ENCODE measurements around the gene RAB12. TPM values are rescaled to one million over a fixed set of nuclear protein-coding genes. Genes with fewer than 3 reads are reported as not detected.

RAB12 gene, protein sequence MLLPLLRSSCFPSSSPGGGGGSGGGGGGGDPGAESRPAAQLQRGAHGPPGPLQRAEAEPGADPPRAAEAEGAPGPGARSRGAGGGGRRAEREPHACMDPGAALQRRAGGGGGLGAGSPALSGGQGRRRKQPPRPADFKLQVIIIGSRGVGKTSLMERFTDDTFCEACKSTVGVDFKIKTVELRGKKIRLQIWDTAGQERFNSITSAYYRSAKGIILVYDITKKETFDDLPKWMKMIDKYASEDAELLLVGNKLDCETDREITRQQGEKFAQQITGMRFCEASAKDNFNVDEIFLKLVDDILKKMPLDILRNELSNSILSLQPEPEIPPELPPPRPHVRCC
- 10 to 100 TPM; 21.4 to 37.1 (median 28.4) TPM for total RNA-seq

DNA sequence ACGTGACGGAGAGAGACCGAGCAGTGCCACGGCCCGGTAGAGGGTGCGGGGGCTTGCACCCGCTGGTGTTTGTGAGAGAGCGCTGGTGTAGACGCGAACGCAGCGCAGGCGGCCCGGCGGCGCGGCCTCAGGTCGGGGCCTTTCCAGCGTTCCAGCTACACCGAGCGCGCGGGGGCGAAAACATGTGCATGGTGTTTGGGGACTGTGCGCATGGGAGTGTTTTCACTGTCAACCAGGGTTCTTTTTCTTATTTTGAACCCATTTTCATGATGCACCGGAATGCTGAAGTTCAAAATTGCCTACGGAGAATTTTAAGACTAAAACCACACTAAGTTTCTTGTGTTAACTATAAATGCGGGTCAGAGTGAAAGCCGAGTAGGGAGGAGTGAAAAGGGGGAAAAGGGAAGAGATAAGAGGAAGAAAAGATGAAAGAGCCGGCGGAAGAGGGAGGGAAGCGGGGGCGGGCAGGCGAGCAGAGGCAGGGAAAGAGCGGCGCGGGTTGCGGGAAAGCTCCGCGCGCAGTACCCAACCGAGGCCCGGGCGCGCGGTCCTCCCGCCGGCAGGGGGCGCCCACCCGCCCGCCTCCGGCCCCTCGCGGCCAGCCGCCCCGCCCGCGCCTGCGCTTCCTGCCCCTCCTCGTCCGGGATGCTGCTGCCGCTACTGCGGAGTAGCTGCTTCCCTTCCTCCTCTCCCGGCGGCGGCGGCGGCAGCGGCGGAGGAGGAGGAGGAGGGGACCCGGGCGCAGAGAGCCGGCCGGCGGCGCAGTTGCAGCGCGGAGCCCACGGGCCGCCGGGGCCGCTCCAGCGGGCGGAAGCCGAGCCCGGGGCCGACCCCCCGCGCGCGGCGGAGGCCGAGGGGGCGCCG is at the start of gene RAB12:
Gene RAB12 (plus strand): TSS at position 643 of the 864 bp plus-strand sequence. CDS start 3 bp downstream, at position 646.
- peak within 1 kb of the TSS; percentile 83 to 94 (median 86) for H3K4me3 ChIP-seq
- peaks cover 0 to 18% (median 8%) of the 10 kb centered on the region in 4 donors for H3K4me1 ChIP-seq
- H3K36me3 ChIP-seq = no peaks in the 10 kb centered on the region
- no peaks in the 10 kb centered on the region for H3K9me3 ChIP-seq
- peak; percentile 76 to 92 (median 88) for DNase-seq
- TF ChIP-seq, protein P1, sequence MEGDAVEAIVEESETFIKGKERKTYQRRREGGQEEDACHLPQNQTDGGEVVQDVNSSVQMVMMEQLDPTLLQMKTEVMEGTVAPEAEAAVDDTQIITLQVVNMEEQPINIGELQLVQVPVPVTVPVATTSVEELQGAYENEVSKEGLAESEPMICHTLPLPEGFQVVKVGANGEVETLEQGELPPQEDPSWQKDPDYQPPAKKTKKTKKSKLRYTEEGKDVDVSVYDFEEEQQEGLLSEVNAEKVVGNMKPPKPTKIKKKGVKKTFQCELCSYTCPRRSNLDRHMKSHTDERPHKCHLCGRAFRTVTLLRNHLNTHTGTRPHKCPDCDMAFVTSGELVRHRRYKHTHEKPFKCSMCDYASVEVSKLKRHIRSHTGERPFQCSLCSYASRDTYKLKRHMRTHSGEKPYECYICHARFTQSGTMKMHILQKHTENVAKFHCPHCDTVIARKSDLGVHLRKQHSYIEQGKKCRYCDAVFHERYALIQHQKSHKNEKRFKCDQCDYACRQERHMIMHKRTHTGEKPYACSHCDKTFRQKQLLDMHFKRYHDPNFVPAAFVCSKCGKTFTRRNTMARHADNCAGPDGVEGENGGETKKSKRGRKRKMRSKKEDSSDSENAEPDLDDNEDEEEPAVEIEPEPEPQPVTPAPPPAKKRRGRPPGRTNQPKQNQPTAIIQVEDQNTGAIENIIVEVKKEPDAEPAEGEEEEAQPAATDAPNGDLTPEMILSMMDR (IDR thresholded peaks at IDR 0.05) = peak; percentile 44 to 88 (median 77)
- TF ChIP-seq POLR2A (IDR thresholded peaks at IDR 0.05) = peak in 1 of 2 donors; percentile 54
- H3K27ac ChIP-seq = peak within 1 kb of the TSS; percentile 72 to 82 (median 74)
- no peaks in the 10 kb centered on the region for H3K27me3 ChIP-seq

DNA sequence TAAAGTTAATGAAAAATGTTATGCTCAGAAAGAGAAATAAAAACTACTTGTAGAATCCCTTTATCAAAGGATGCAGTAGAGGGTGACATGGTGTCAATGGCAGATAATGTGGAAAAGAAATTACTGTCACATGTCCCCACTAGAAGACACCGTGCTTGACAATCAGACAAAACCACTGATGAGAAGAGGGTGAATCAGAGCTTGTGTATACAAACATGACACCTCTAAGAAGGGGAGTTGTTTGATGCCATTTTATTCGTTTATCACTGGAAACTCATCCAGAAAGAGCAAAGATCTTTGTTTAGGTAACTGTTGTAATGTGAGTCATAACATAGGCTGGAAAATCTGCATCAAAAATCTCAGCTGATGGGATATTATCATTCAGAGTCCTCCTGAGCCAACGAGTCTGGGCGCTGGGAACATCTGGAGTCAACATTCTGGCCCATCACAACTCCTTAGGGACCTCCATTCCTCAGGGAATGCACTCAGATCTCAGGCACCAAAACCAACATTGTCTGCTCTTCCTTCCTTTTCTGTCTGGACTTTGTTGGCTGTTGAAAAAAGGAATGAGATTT is 49.5 kb upstream of the RAB12 start:
- no peaks in the 10 kb centered on the region for H3K36me3 ChIP-seq
- H3K9me3 ChIP-seq = no peaks in the 10 kb centered on the region
- DNase-seq = no peak
- no peak overlapping the region for H3K4me3 ChIP-seq
- H3K4me1 ChIP-seq = no peaks in the 10 kb centered on the region
- no peaks in the 10 kb centered on the region for H3K27me3 ChIP-seq
- H3K27ac ChIP-seq = no peak overlapping the region
- no peak for TF ChIP-seq POLR2A (IDR thresholded peaks at IDR 0.05)
- TF ChIP-seq, protein P1 (IDR thresholded peaks at IDR 0.05) = no peak

DNA sequence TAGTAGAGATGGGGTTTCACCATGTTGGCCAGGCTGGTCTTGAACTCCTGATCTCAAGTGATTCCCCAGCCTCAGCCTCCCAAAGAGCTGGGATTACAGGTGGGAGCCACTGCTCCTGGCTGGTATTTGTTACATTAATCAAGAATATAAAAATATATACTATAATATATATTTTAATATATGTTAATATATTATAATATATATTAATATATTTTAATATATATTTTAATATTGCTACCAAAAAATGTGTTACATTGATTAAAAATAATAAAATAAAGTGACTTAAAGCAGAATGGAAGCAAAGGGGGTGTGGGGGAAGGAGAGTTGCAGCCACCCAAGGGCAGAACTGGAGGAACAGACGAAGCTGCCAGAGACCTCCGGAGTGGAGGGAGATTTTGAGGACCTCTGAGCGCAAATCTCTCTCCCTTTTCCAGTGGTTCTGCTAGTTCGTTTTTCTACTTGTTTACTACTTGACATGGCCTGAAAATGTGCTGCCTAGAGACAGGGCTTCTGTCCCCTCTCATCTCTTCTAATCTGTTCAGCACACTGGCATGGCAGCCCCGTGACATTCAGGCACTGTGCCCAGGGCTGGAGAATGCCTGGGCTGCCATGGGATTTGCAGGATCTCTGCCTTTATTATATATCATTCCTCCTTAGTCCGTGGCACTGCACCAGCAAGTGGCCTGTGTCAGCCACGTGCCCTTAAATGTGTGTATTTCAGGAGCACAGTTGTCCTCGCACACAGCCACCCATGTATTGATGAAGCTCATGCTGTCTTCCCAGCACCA is 47.9 kb upstream of the RAB12 start:
- Histone ChIP-seq H3K27ac (no peak overlapping the region), H3K27me3 (no peaks in the 10 kb centered on the region), H3K36me3 (no peaks in the 10 kb centered on the region), H3K4me3 (no peak overlapping the region), H3K9me3 (no peaks in the 10 kb centered on the region), H3K4me1 (no peaks in the 10 kb centered on the region)
- DNase-seq = no peak
- no peak for TF ChIP-seq POLR2A (IDR thresholded peaks at IDR 0.05)
- TF ChIP-seq, protein P1 (IDR thresholded peaks at IDR 0.05) = no peak

DNA sequence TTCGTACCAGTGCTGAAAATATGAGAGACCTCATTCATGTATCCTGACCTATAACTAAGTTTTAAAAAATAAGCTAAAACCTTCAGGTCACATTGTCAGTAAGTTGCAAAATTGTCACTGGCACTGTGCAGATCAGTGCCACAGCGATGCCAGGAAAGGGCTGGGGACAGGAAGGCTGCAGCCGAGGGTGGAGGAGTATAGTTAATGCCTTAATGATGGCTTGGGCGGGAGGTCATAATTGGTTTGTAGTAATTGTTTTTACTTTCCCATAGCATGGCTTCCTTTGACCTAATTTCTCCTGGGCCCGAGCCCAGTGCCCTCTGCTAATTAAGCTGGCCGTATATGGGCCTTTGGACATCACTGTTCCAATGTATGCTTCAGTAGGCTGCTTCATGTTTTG is 47.2 kb upstream of the RAB12 start:
- Histone ChIP-seq H3K4me1 (no peaks in the 10 kb centered on the region), H3K27me3 (no peaks in the 10 kb centered on the region), H3K4me3 (no peak overlapping the region), H3K27ac (no peak overlapping the region), H3K36me3 (no peaks in the 10 kb centered on the region), H3K9me3 (no peaks in the 10 kb centered on the region)
- no peak for DNase-seq
- TF ChIP-seq, protein P1 (IDR thresholded peaks at IDR 0.05) = no peak

DNA sequence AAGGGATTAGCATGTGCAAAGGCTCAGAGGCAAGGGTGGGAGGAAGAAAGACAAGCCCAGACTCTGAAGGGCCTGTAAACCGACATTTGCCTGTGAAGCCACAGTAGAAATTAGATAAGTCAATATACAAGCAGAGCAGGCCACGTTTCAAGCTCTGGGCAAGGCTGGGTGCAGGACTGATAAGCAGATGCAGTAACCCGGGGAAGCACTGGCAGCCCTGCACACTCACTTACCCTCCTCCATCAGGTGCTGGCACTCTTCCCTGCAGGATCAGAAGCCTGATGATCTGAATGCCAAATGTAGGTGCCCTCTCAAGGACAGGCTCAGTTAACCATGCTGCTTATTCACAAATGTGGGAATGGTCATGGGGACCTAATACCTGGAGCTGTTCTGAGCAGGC is 46.3 kb upstream of the RAB12 start:
- H3K36me3 ChIP-seq = no peaks in the 10 kb centered on the region
- H3K4me1 ChIP-seq = no peaks in the 10 kb centered on the region
- H3K4me3 ChIP-seq = no peak overlapping the region
- no peaks in the 10 kb centered on the region for H3K9me3 ChIP-seq
- H3K27ac ChIP-seq = no peak overlapping the region
- TF ChIP-seq POLR2A (IDR thresholded peaks at IDR 0.05) = no peak
- TF ChIP-seq, protein P1 (IDR thresholded peaks at IDR 0.05) = no peak
- no peak for DNase-seq
- no peaks in the 10 kb centered on the region for H3K27me3 ChIP-seq
